GM20000 (cell line): ENCODE measurements around the gene SNPH.

Experiments used
- DNase-seq: peaks from one replicate; pipeline ENCODE4 v3.0.0; 2012; ENCODE audit warnings: low spot score
- CTCF ChIP-seq: IDR thresholded peaks from 2 replicates; pipeline ENCODE4 v1.5.1; 2012; ENCODE audit warnings: mild to moderate bottlenecking, control low read depth; ENCODE audit errors: extremely low read depth, missing control alignments

SNPH gene

GRCh38 chr20:1334370-1334731 is 68.3 kb downstream of the SNPH start:
- DNase-seq = no peak

GRCh38 chr20:1334761-1335160 is 68.7 kb downstream of the SNPH start:
- DNase-seq = no peak
- no peak for TF ChIP-seq CTCF

More at GRCh38 chr20:1334370-1334731, 68.3 kb downstream of the SNPH start:
- TF ChIP-seq CTCF = no peak

GRCh38 chr20:1335961-1336698 is 70.0 kb downstream of the SNPH start:
- TF ChIP-seq CTCF = no peak
- DNase-seq = no peak

- DNase-seq = no peak
- TF ChIP-seq CTCF = no peak
These were observed 70.7 kb downstream of the SNPH start for GRCh38 chr20:1336699-1337367.

- DNase-seq = no peak
- no peak for TF ChIP-seq CTCF
These were observed 71.3 kb downstream of the SNPH start for GRCh38 chr20:1337441-1337840.

GRCh38 chr20:1338096-1338495 is 72.0 kb downstream of the SNPH start:
- DNase-seq = no peak
- TF ChIP-seq CTCF = no peak

GRCh38 chr20:1338801-1339200 is 72.7 kb downstream of the SNPH start:
- DNase-seq = no peak
- no peak for TF ChIP-seq CTCF
